OCI-LY3 (cell line): ENCODE measurements around the gene ASPA.

Source experiments
- H2AFZ ChIP-seq: fragments of 200-600, 300-600 bp; shearing (Covaris generic); 2 replicates; pipeline ENCODE4 v1.6.0; 2014; ENCODE audit warnings: antibody characterized with exemption, low read depth, low read length
- H3K27ac ChIP-seq: fragments of 200-600, 300-600 bp; sonication (generic); 2 replicates; pipeline ENCODE4 v1.5.1; 2014; ENCODE audit warnings: mild to moderate bottlenecking, low read length, moderate library complexity, mixed read lengths
- H3K27me3 ChIP-seq: fragments of 200-600, 300-600 bp; sonication (generic); 2 replicates; pipeline ENCODE4 v1.6.1; 2014; ENCODE audit warnings: low read depth, low read length, mixed read lengths
- H3K36me3 ChIP-seq: fragments of 200-600, 300-600 bp; sonication (generic); replicated peaks from 2 replicates; pipeline ENCODE3; 2014; ENCODE audit warnings: low read depth, low read length, mixed read lengths
- H3K4me1 ChIP-seq: fragments of 300-600, 200-600 bp; sonication (generic); 2 replicates; pipeline ENCODE4 v1.6.1; 2014; ENCODE audit warnings: low read length, mixed read lengths
- H3K4me2 ChIP-seq: fragments of 200-600, 300-600 bp; sonication (generic); 2 replicates; pipeline ENCODE4 v1.6.1; 2014; ENCODE audit warnings: low read length, mixed read lengths
- H3K4me3 ChIP-seq: fragments of 300-600, 200-600 bp; sonication (generic); 2 replicates; pipeline ENCODE4 v1.5.1; 2014; ENCODE audit warnings: antibody characterized with exemption, mild to moderate bottlenecking, low read length, moderate library complexity
- H3K79me2 ChIP-seq: fragments of 300-600, 200-600 bp; shearing (Covaris generic); 2 replicates; pipeline ENCODE4 v1.6.1; 2014; ENCODE audit warnings: mild to moderate bottlenecking, low read length, mixed read lengths
- H3K9ac ChIP-seq: fragments of 300-600, 200-600 bp; shearing (Covaris generic); 2 replicates; pipeline ENCODE4 v1.6.0; 2014; ENCODE audit warnings: mild to moderate bottlenecking, low read length, moderate library complexity
- H3K9me3 ChIP-seq: fragments of 200-600, 300-600 bp; shearing (Covaris generic); 2 replicates; pipeline ENCODE4 v1.6.1; 2014; ENCODE audit warnings: low read length, mixed read lengths; ENCODE audit not compliant: insufficient read depth
- H4K20me1 ChIP-seq: fragments of 200-600, 300-600 bp; sonication (generic); 2 replicates; pipeline ENCODE4 v1.6.1; 2016; ENCODE audit warnings: low read length, mixed read lengths; ENCODE audit not compliant: insufficient read depth
- EZH2phosphoT487 ChIP-seq: fragments of 200-600 bp; shearing (Covaris generic); IDR thresholded peaks from 2 replicates; pipeline ENCODE4 v1.6.1; 2018; ENCODE audit warnings: antibody characterized with exemption, mixed run types, low read depth
- TF ChIP-seq, protein P1 (sequence below): fragments of 200-600, 300-600 bp; sonication (generic); IDR thresholded peaks from 2 replicates; pipeline ENCODE4 v1.5.1; 2014; ENCODE audit warnings: antibody characterized with exemption, low read length, low read depth

ASPA gene

DNA sequence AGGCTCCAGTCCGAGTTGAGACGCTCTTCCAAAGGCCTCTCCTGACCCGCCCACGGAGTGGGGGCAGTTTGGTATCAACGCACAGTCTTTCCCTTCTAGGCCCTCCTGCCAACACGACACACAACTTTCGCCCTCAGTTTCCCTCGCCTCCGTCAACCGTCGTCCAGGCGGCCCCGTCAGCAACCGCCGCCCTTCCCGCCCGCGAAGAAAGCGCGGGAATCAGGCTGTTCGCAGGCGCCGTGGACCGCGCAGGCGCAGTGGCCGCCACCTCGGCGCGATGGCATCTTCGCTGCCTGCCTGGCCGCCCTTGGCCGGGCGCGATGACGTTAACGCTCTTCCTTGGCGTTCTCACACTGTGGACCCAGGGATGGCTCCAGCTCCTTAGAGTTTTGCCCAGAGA lies 4.2 kb upstream of the ASPA start, which contains the start of gene SPATA22:
TSS of gene SPATA22 (minus strand) at position 221 of the 400 bp plus-strand sequence. CDS start 2,494 bp downstream, outside the sequence.
- H3K9me3 ChIP-seq, result no peaks in the 10 kb centered on the region
- H3K27ac ChIP-seq, result no peak within 1 kb of the TSS
- no peak within 1 kb of the TSS for H3K4me2 ChIP-seq
- H3K4me1 ChIP-seq, result no peaks in the 10 kb centered on the region
- no peaks in the 10 kb centered on the region for H3K27me3 ChIP-seq
- H4K20me1 ChIP-seq, result no peaks in the 10 kb centered on the region
- H3K36me3 ChIP-seq, result no peaks in the 10 kb centered on the region
- H3K9ac ChIP-seq, result no peak within 1 kb of the TSS
- no peak within 1 kb of the TSS for H2AFZ ChIP-seq
- H3K4me3 ChIP-seq, result no peak within 1 kb of the TSS
- no peaks in the 10 kb centered on the region for H3K79me2 ChIP-seq
- no peak for TF ChIP-seq EZH2phosphoT487
- TF ChIP-seq, protein P1, sequence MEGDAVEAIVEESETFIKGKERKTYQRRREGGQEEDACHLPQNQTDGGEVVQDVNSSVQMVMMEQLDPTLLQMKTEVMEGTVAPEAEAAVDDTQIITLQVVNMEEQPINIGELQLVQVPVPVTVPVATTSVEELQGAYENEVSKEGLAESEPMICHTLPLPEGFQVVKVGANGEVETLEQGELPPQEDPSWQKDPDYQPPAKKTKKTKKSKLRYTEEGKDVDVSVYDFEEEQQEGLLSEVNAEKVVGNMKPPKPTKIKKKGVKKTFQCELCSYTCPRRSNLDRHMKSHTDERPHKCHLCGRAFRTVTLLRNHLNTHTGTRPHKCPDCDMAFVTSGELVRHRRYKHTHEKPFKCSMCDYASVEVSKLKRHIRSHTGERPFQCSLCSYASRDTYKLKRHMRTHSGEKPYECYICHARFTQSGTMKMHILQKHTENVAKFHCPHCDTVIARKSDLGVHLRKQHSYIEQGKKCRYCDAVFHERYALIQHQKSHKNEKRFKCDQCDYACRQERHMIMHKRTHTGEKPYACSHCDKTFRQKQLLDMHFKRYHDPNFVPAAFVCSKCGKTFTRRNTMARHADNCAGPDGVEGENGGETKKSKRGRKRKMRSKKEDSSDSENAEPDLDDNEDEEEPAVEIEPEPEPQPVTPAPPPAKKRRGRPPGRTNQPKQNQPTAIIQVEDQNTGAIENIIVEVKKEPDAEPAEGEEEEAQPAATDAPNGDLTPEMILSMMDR, result no peak

DNA sequence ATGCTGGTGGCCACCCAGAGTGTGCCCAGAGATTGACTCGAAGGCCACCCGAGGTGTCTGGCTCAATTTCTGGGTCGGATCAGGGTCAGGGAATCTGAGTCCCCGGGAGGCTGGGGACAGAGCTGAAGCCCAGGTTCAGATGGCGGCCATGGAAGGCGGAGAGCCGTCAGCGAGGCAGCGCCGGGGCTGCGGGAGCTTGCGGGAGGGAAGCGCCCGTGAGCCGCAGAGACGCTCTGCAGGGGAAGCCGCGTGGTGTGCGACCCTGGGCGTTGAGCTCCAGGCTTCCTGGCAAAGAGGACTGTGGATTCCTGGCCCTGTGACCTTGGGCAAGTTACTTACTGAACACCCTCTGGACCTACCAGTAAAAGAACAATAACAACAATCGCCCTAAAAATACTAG lies 3.7 kb upstream of the ASPA start:
- H3K9me3 ChIP-seq, result no peaks in the 10 kb centered on the region
- no peaks in the 10 kb centered on the region for H3K4me1 ChIP-seq
- H3K79me2 ChIP-seq, result no peaks in the 10 kb centered on the region
- H4K20me1 ChIP-seq, result no peaks in the 10 kb centered on the region
- no peak overlapping the region for H2AFZ ChIP-seq
- no peaks in the 10 kb centered on the region for H3K36me3 ChIP-seq
- H3K9ac ChIP-seq, result no peak overlapping the region
- no peak overlapping the region for H3K27ac ChIP-seq
- H3K4me2 ChIP-seq, result no peak overlapping the region
- H3K4me3 ChIP-seq, result no peak overlapping the region
- H3K27me3 ChIP-seq, result no peaks in the 10 kb centered on the region
- TF ChIP-seq, protein P1, result no peak
- no peak for TF ChIP-seq EZH2phosphoT487

DNA sequence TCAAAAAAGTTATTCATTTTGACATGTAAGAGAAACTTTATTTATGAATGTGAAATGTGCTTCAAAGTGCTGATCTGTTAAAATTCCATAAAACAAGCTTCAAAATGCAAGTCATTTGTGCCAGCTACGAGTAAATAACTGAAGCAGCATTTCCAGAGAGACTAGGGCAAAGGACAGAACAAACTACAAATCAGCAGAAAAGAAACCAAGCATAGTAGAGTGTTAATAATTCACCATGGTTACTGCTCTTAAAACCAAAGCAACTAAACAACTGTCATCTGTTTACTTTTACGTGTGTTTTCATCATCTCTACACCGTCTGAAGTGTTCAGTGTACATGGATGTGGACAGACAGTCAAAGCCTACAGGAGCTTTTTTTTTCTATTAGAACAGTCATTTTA lies 1.6 kb upstream of the ASPA start:
- Histone ChIP-seq H2AFZ (no peak overlapping the region), H3K4me1 (no peaks in the 10 kb centered on the region), H3K36me3 (no peaks in the 10 kb centered on the region), H3K4me2 (no peak overlapping the region), H3K4me3 (no peak overlapping the region), H3K27ac (no peak overlapping the region), H3K9ac (no peak overlapping the region), H3K79me2 (no peaks in the 10 kb centered on the region), H3K9me3 (no peaks in the 10 kb centered on the region), H4K20me1 (no peaks in the 10 kb centered on the region), H3K27me3 (no peaks in the 10 kb centered on the region)
- TF ChIP-seq EZH2phosphoT487, result no peak
- TF ChIP-seq, protein P1, result no peak

DNA sequence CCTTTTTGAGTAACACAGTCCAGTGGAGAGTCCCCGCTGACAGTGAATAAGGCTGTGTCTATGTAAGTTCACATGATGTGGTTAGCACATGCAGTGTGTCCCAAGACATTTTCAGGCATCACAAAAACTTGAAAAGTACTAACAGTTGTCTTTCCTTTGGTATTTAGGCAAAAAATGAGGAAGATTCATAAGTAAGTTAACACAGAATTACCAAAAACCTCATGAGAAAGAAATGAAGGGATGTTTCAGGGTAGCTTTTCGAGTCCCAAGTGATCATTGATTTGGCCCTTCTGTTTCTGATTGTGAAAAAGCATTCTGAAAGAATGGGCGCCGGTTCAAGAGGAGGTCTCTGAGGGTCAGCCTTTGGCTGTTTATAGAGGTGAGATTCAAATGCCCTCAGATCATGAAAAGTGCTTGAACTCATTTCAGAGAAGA lies 529 bp upstream of the ASPA start:
- Histone ChIP-seq H3K79me2 (no peaks in the 10 kb centered on the region), H3K4me3 (no peak overlapping the region), H2AFZ (no peak overlapping the region)

More for the DNA sequence above, 529 bp upstream of the ASPA start:
- H3K4me1 ChIP-seq, result no peaks in the 10 kb centered on the region
- H3K9ac ChIP-seq, result no peak overlapping the region
- no peaks in the 10 kb centered on the region for H3K36me3 ChIP-seq
- TF ChIP-seq, protein P1, result no peak
- no peak for TF ChIP-seq EZH2phosphoT487
- H3K27me3 ChIP-seq, result no peaks in the 10 kb centered on the region
- no peak overlapping the region for H3K4me2 ChIP-seq
- no peaks in the 10 kb centered on the region for H4K20me1 ChIP-seq
- no peaks in the 10 kb centered on the region for H3K9me3 ChIP-seq
- no peak overlapping the region for H3K27ac ChIP-seq
